COLO829 (cell line): ENCODE results near the gene SH3RF3.

Experiments used
- DNase-seq: peaks from one replicate; pipeline ENCODE4 v3.0.0; 2012; ENCODE audit warnings: low spot score

Gene SH3RF3

DNA sequence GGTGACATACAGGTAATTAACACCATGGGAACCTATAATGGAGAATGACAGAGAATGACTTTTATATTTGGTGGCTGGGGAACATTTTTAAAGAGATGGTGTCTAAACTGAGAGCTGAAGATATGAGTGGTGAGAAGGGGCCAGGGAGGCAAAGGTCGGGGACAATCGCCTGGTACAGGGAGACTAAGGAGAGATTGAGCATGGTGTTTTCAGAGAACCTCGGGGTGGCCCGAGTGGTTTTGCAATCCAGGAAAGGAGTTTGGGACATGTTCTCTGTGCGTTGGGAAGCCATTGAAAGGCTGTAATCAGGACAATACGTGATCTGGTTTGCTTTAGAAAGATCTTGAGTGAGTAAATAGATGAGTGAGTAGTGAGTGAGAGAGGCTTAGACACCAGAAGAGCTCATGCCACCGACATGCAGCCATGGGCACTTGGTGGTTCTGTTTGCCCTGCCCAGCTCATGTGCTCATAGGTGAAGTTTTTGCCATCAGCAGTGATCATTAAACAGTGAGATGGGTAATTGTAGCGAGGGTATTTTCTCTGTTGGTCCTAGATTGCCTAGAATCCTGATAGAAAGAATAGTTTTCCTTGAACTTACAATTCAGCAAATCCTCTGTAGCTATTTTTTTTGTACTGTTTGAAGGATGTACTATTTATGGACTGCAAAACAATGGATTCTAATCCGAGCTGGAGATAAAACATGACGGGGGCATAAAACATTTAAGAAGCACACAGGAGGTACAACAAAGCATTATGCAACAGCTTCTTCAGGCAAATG lies 114.7 kb downstream of the SH3RF3 start:
- DNase-seq = no peak

DNA sequence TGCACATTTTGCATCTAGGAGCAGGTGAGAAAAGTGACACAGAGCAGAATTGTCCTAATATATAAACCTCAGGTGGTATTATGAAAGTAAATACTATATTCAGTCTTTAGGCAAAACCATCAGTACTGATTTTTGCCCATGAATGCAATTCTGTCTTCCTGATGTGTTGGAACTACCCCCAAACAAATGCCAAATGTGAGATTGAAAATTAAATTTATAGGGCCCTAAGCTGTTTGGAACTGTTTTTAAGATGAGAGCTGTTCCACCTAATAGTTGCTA lies 115.2 kb downstream of the SH3RF3 start:
- DNase-seq = no peak

DNA sequence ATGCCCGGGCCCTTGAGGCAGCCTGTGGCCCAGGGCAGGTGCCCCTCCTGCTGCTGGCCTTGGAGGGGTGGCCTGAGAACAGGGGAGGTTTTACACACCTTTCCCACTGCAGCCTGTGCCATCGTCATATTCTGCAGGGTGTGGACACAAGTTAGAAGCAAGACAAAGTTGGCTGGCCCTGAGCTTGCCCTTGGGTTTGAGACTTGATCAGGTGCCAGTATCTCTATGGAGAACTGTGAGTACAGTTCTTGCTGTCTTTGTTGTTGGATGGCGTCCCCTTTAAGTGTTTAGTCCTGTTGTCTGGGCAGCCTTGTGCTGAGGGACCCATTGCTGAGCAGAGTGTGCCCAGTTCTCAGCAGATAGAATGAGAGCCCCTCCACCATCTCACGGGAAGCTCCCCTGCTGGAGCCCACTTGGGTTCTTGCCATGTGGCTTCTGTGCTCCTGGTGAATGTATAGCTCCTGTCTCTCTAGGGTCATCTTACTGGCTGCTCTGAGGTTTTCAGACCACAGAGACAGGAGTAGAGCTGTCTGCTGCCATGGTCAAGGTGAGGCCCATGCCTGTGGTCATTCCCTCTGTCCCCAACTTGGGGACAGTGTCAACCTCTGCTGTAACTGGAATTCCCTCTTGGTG lies 115.9 kb downstream of the SH3RF3 start:
- no peak for DNase-seq

DNA sequence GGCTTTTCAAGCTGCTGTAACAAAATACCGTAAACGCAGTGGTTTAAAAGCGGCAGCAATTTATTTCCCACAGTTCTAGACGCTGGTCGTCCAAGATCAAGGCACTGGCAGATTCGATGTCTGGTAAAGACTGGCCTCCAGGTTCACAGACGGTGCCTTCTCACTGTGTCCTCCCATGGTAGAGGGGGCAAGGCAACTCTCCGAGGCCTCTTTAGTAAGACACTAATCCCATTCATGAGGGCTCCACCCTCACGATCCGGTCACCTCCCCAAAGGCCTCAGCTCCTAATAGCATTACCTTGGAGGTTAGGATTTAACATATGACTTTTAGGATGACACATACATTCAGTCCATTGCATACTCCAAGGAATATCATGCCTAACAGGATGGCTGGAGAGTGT lies 117.2 kb downstream of the SH3RF3 start:
- DNase-seq = no peak

DNA sequence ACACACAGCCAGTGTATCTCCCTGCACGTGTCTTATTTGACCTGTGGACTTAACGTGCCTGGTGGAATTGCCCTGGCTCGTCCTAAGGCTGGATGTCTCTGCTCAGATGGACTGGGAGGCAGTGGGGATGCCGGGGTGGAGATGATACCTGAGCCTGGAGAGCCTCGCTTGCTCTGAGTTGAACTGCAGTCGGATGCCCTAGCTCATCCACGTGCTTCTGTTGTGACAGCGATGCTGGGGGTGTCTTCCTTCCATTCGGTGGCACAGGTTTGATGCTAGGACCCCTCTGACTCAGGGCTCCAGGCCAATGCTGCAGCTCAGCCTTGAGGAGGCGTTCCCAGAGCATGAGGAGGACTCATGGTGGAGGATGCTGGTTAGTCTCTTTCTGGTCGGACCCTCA lies 117.6 kb downstream of the SH3RF3 start:
- no peak for DNase-seq

DNA sequence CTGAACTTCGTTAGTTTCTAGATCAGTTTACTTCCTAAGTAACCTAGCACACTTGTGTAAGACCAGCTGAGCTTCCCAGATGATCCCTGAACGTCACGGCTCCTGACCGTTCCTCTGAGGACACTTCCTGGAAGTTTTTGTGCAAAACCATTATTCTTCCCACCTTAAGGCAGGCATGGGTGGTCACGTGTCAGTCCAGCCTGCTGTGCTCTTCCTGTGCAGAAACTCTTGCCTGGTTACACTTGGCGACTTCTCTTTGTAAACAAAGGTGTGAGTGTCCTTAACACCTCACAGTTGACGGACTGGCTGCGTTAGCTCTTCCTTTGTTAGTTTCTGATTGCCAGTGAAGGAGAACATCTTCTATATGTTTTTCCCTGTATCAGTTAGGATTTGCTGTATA lies 118.3 kb downstream of the SH3RF3 start:
- DNase-seq = no peak

DNA sequence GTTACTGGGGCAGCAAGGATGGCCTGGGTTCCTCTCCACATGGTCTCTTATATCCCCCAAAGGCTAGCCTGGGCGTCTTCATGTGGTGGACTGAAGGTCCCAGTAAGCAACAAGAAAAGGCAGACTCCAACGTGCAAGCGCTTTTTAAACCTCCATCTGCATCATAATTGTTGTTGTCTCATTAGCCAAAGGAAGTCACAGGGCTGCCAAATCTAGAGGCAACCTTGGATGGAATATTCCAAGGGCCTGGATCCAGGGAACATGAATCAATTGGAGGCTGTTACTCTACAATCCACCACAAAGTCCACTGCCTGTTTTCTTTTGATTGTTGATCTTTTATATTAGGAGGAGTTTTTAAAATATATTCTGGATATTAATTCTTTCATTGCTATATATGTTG lies 118.8 kb downstream of the SH3RF3 start:
- no peak for DNase-seq

DNA sequence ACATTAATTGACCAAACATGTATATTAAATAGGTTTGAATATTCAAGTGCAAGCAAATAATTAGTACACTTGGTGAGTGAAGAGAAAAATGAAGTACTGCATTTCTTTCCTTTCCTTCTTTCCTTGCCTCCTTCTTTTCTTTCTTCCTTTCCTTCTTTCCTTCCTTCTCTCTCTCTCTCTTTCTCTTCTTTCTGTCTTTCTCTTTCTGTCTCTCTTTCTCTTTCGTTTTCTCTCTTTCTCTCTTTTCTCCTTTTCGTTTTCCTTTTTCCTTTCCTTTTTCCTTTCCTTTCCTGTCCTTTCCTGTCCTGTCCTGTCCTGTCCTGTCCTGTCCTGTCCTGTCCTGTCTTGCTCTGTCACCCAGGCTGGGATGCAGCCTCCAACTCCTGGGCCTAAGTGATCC lies 119.6 kb downstream of the SH3RF3 start:
- DNase-seq = no peak

DNA sequence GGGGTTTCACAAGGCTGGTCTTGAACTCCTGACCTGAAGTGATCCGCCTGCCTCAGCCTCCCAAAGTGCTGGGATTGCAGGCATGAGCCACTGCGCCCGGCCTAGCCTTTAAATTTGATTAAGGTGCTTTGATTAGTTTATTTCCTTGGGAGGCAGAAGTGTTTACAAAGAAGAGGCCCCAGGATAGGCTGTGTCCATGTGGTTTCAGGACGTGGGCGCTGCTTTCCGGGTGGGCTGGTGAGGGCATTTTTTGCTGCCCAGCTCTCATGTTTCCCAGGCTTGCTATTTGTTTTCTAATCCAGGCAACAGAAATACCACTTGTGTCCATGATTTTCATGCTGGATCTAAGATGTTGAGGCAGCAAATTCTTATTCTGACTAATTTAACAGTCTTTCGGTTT lies 124.2 kb downstream of the SH3RF3 start:
- DNase-seq = no peak

DNA sequence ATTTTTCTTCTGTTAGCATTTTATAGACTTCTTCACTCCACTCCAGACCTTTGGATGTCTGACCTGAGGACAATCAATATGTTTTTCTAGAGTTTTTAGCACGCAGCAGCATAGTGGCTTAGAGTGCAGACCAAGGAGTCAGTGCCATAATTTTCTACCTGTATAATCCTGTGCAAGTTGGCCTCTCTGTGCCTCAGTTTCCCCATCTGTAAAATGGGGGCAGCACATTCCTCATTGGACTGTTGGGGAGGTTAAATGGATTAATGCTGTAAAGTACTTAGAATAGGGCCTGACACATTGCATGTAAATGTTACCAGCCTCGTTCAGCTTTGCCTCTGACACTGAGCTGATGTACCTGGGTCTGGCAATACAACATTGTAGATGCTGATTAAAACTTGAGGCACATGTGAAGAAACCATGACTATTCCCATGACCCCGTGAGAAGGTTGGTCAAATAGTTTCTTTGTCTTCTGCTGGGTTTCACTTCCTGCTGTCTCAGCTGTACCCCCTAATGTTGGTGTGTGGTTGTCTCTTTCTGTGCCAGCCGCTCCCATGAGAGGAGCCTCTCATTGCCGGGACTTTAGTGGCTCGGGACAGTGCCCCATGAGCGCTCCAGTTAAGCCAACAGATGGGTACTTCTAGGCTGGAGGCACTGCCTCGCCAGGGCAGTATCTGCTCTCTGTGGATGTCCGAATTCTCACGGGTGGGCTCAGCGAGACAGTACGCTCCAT lies 125.3 kb downstream of the SH3RF3 start:
- DNase-seq = no peak

DNA sequence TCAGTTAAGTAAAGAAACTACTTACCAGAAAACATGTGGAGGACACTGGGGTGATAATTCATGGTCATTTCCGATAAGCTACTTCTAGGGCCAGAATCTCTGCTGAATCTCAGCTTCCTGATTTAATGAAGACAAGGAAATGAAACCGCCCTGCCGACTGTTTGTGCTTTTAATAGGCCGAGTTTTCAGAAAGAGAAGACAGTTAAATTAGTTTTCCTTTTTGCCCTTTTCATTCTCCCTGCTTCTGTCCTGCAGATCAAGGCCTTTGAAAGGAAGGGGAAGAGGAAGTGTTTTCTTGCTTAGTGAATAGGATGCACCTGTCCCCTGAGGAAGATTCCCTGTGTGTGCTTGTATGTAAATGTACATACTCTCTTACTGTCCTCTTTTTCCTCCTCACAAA lies 126.6 kb downstream of the SH3RF3 start:
- DNase-seq = no peak

DNA sequence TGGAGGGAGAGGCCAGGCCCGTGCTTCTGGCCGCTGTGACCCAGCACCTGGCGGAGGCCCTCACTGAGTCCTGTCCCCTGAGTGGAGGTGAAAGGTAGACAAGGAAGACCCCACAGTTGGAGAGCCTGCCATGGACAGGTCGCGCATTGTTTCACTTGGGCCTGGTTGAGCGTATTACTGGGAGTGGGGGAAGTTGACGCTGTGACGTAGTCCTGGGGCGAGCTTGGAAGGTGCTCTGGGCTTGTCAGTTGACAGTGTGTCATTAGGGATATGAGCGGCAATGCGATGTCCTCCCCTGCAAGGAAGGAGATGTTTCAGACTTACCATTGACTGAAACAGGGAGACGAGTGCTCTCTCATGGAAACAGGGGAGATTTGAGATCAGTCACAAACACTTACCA lies 127.1 kb downstream of the SH3RF3 start:
- no peak for DNase-seq

DNA sequence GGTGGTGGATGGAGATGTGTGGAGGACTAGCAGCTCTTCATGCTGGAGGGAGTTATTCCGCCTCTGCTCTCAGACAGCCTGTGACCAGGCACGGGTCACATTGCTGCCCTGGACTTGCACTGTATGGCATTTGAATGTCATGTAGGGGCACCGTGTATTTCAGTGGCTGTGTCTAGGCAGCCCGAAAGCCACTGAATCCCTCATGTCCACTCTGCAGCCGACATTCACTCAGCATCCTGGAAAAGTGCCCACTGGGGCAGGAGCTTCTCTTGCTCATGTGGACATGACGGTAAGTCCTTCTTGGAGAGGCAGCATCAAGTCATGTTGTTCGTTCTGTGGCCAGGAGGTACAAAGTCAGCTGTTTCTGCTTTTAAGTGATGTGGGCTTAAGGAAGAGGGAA lies 127.9 kb downstream of the SH3RF3 start:
- DNase-seq = no peak

DNA sequence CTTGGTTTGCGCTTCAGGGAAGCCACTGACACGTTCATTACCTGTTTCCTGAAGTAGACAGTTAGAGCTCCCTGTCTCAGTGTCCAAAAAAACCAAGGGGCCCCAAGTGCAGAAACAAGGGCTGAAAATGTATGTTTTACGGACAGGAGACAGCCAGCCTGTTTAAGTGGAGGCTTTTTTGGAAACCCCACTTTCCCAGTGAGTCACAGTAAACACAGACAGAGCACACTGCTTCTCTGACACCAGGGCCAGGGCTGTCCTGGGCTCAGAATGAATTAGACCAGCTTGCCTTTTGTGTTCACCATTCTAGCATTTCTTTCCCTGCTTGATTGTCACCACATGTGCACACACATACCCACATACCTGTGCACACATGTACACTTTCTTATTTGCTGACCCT lies 128.6 kb downstream of the SH3RF3 start:
- DNase-seq = no peak

DNA sequence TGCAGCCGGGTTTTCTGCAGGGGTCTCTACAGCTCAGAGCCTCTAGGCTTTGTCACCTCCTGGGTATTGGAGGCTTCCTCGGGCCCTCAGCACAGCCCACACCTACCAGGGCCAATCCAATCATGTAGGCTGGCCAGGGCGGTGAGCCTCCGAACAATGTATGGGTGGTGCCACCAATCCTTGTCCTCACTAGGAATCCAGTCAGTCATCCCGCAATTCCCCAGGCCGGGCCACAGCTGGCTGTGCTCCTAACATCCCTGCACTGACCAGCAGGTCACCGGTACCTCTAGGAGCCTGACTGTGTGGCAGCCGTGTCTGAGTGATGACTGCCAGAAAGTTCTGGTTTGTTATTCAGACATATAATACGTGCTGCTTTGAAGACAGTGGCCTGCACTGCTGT lies 129.4 kb downstream of the SH3RF3 start:
- DNase-seq = no peak

DNA sequence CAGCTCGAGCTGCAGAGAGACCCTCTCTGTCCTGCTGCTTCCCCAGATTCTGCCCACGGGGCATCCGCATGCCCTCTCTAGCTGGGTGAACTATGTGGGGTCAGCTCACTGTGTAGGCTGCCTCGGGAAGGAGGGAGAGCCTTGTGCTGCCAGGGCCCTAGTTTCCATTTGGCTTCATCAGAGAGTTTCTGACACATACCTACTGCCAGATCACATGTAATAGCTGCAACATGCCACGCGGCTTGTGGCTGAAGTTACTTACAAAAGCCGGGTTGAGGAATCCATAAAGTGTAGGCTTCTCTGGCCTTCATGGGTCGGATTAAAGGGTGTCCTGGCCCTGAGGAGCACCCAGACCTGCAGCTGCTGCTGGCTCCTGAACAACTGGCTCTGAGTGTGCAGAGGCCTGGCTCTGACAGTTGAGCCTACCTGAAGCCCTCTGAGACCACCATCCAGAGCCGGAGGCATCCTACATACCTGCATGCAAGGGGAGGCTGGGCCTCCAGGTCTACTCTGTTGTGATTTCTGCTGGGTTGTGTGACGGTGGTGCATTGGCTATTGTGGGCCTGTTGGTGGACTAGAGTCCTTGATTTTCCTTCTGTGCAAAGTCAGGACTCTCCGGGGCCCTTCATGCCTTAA lies 130.0 kb downstream of the SH3RF3 start:
- no peak for DNase-seq

DNA sequence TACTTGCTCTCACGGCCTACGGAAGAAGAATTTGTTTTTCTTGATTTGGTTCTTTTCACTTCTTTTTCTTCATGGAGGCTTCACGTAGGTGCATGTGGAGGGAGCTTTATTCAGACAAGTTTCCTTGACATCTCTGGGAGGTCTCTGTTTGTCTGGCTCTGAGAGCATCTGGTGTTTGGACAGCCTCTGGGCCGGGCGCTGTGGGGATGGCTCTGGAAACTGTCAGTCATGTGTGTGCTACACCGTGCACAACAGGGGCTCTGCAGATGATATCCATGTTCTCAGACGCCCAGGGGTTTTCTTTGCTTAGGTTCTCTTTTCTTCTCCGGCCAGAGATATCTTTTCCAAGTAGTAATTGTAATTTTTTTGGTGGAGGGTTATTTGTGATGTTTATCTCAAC lies 130.7 kb downstream of the SH3RF3 start:
- DNase-seq = no peak

DNA sequence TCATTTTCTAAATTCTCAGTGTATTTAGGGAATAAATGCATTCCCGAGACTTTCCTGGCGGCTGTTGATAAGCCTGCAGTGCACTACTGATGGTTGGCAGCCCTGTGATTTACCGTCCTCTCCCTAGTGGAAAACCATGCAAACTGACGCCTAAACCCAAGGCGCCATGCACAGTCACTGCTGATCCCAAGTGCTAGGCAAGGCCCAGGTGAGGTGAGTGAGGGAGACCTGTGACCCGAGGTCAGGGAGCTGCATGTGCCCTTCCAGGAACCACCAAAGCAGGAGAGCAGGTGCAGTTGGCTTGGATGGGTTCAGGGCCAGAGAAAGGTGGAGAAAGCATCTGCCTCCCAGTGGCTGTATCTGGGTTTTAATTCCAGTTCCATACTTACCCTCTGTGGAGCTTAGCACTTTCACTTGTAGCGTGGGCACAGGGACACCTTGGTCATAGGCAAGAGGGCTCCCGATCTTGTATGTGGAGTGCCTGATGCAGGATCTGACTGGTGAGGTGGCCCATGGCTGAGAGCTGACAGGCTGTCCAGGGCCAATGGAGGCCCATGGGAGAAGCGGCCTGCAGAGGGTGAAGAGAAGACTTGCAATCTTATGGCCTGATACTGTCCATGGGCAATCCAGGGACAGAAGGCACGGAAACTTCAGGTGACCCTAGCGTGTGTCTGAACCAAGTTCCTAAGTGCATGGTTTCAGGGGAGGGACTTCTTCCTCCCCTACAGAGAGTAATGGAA lies 131.3 kb downstream of the SH3RF3 start:
- DNase-seq = no peak

DNA sequence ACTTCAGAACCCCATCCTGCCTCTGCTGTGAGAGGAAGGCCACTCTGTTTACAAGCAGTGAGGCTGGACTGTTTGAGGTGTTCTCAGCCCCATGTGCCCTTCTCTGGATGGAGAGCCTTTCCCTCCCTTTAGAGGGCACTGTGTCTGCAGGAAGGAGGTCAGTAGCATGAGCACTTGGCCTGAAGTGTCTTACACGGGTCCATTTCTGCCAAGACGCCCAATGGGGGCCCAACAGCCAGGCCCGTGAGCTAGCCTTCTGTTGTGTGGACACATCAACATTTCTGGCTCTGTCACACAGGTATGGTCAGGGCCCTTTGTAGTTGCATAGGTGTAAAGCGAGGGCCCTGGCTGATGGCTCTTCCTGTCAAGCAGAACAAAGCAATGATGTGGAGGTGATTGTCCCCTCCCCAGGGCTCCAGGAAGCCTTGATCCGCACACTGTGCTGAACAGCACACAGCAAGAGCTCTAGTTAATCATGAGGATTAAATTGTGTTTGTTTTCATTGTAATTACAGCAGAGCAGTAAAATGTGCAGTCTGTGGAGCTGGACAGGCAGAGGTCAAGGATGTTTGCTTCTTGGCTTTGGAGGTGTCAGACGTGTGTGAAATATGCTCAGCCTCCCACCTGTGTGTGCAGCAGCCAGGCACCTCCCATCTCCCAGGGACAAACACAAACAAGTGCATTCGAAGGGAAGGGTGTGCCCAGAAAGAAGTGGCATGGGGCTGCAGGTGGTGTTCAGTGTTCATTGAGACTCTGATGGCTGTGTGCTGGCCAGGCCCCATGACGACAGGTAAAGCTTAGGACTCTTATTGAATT lies 132.1 kb downstream of the SH3RF3 start:
- DNase-seq = no peak

DNA sequence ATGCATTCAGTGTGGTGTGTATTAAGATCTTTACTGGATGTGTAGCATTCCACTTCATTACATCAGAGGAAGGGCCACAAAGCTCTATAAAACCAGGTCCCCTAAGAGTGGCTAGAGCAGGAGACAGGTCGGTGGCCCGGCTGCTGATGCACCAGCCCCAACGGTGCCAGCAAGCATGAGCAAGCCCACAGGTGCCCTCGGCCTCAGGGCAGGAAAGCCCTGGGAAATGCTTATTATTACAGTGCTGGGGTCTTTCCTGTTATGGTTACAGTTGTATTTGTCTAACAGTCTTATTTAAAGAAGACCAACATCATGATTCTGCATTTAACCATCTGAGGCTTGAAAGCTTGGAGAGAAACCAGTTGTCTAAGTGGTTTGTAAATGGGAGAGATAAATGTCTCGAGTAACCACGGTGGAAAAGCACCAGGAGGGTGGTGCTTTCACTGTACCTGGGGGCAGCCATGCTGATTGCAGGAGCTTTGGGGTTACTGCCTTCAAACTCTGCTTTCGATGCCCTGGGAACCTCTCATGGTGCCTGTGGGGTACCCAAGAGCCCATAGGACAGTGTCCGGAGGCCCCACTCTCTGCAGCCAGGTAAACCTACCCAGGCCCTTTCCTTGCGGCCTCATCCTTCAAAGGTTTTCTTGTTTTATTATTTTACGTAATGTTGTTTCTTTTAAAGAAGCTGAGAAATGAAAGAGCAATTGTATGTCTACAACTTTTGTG lies 133.1 kb downstream of the SH3RF3 start:
- DNase-seq = no peak
